ENCODE results near the gene NGLY1. TPM values are rescaled to one million over a fixed set of nuclear protein-coding genes. Genes with fewer than 3 reads are reported as not detected.

The NGLY1 gene
- total RNA-seq, 1 experiment from 2014 or later: 47.7 TPM

- CTCF ChIA-PET: no interaction called here
- intact Hi-C loops (cut with micrococcal nuclease): loop anchor here (5.0 kb wide), 1 partner anchor 66 kb away; the partner anchor contains the start of gene TOP2B
Observed at GRCh38 chr3:25728101-25728500, 55.1 kb downstream of the NGLY1 start.

GRCh38 chr3:25727316-25727715, 55.9 kb downstream of the NGLY1 start:
- Histone ChIP-seq H3K27ac (ENCODE audit: low read length) (no peak overlapping the region), H3K9me3 (ENCODE audit: low read length) (no peaks in the 10 kb centered on the region), H2AFZ (ENCODE audit: low read length) (no peak overlapping the region), H3K4me1 (ENCODE audit: insufficient read depth, low read length) (peaks cover 15% of the 10 kb centered on the region), H3K27me3 (ENCODE audit: low read length) (no peaks in the 10 kb centered on the region), H4K20me1 (ENCODE audit: low read length) (no peaks in the 10 kb centered on the region), H3K4me2 (ENCODE audit: low read length) (no peak overlapping the region), H3F3A (ENCODE audit: low read length, unreplicated experiment) (no peaks in the 10 kb centered on the region), H3K9ac (ENCODE audit: low read length) (no peak overlapping the region), H3K36me3 (ENCODE audit: low read depth, low read length) (peaks cover 27% of the 10 kb centered on the region; the same call in 1 of the 2 replicates), H3K9me2 (replicated peaks; ENCODE audit: low read length) (no peaks in the 10 kb centered on the region), H3K4me3 (ENCODE audit: low read length) (no peak overlapping the region), H3K79me2 (ENCODE audit: low read length) (no peaks in the 10 kb centered on the region)
- no peak for ATAC-seq
- ChIA-PET POLR2A (ENCODE audit: unreplicated experiment) (no interaction called here), CTCF (no interaction called here)
- DNase-seq: no peak
- intact Hi-C loops (cut with micrococcal nuclease): loop anchor here (5.0 kb wide), 1 partner anchor 65 kb away; the partner anchor contains the start of gene TOP2B
- no TSS peak for BruUV-seq (replicated peaks)
- TF ChIP-seq EZH2 (IDR thresholded peaks at IDR 0.05; ENCODE audit: low read length, unreplicated experiment): no peak
- TF ChIP-seq EZH2phosphoT487 (IDR thresholded peaks at IDR 0.05; ENCODE audit: borderline replicate concordance, low read length): no peak
- TF ChIP-seq, protein P1, sequence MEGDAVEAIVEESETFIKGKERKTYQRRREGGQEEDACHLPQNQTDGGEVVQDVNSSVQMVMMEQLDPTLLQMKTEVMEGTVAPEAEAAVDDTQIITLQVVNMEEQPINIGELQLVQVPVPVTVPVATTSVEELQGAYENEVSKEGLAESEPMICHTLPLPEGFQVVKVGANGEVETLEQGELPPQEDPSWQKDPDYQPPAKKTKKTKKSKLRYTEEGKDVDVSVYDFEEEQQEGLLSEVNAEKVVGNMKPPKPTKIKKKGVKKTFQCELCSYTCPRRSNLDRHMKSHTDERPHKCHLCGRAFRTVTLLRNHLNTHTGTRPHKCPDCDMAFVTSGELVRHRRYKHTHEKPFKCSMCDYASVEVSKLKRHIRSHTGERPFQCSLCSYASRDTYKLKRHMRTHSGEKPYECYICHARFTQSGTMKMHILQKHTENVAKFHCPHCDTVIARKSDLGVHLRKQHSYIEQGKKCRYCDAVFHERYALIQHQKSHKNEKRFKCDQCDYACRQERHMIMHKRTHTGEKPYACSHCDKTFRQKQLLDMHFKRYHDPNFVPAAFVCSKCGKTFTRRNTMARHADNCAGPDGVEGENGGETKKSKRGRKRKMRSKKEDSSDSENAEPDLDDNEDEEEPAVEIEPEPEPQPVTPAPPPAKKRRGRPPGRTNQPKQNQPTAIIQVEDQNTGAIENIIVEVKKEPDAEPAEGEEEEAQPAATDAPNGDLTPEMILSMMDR (conservative IDR thresholded peaks at IDR 0.05; ENCODE audit: low read depth, low read length): no peak

More at GRCh38 chr3:25728101-25728500, 55.1 kb downstream of the NGLY1 start:
- peaks cover 29% of the 10 kb centered on the region; the same call in 1 of the 2 replicates for H3K36me3 ChIP-seq (ENCODE audit: low read depth, low read length)
- POLR2A ChIA-PET (ENCODE audit: unreplicated experiment): interaction anchor here (0.7 kb wide), 1 partner anchor 14 kb away, joined by 3 read pairs; no protein-coding TSS in a partner anchor
- no peaks in the 10 kb centered on the region for H3K9me3 ChIP-seq (ENCODE audit: low read length)
- no peak overlapping the region for H3K27ac ChIP-seq (ENCODE audit: low read length)
- no peak overlapping the region for H2AFZ ChIP-seq (ENCODE audit: low read length)
- H3K4me3 ChIP-seq (ENCODE audit: low read length): no peak overlapping the region
- no peaks in the 10 kb centered on the region for H3K79me2 ChIP-seq (ENCODE audit: low read length)
- BruUV-seq (replicated peaks): no TSS peak
- no peak overlapping the region for H3K9ac ChIP-seq (ENCODE audit: low read length)
- H3K27me3 ChIP-seq (ENCODE audit: low read length): no peaks in the 10 kb centered on the region
- peaks cover 15% of the 10 kb centered on the region for H3K4me1 ChIP-seq (ENCODE audit: insufficient read depth, low read length)
- ATAC-seq: no peak
- H3K9me2 ChIP-seq (replicated peaks; ENCODE audit: low read length): no peaks in the 10 kb centered on the region
- H3K4me2 ChIP-seq (ENCODE audit: low read length): no peak overlapping the region
- no peaks in the 10 kb centered on the region for H3F3A ChIP-seq (ENCODE audit: low read length, unreplicated experiment)
- no peak for DNase-seq
- no peaks in the 10 kb centered on the region for H4K20me1 ChIP-seq (ENCODE audit: low read length)
- TF ChIP-seq, protein P1 (conservative IDR thresholded peaks at IDR 0.05; ENCODE audit: low read depth, low read length): no peak
- no peak for TF ChIP-seq EZH2 (IDR thresholded peaks at IDR 0.05; ENCODE audit: low read length, unreplicated experiment)
- no peak for TF ChIP-seq EZH2phosphoT487 (IDR thresholded peaks at IDR 0.05; ENCODE audit: borderline replicate concordance, low read length)

GRCh38 chr3:25725810-25726209, 57.4 kb downstream of the NGLY1 start:
- POLR2A ChIA-PET (ENCODE audit: unreplicated experiment): no interaction called here
- Histone ChIP-seq H2AFZ (ENCODE audit: low read length) (no peak overlapping the region), H3K9ac (ENCODE audit: low read length) (no peak overlapping the region), H3K9me3 (ENCODE audit: low read length) (no peaks in the 10 kb centered on the region), H3K27ac (ENCODE audit: low read length) (0 out of 2 replicates have a peak overlapping the region, but pooled peaks have one; percentile 2), H3K36me3 (ENCODE audit: low read depth, low read length) (peaks cover 23% of the 10 kb centered on the region; the same call in 1 of the 2 replicates), H3K9me2 (replicated peaks; ENCODE audit: low read length) (no peaks in the 10 kb centered on the region), H3K4me2 (ENCODE audit: low read length) (peak overlapping the region; percentile 9; the same call in 1 of the 2 replicates), H4K20me1 (ENCODE audit: low read length) (no peaks in the 10 kb centered on the region), H3K4me3 (ENCODE audit: low read length) (no peak overlapping the region), H3F3A (ENCODE audit: low read length, unreplicated experiment) (no peaks in the 10 kb centered on the region), H3K4me1 (ENCODE audit: insufficient read depth, low read length) (peaks cover 15% of the 10 kb centered on the region), H3K79me2 (ENCODE audit: low read length) (no peaks in the 10 kb centered on the region), H3K27me3 (ENCODE audit: low read length) (no peaks in the 10 kb centered on the region)
- TF ChIP-seq, protein P1 (conservative IDR thresholded peaks at IDR 0.05; ENCODE audit: low read depth, low read length): no peak
- TF ChIP-seq EZH2 (IDR thresholded peaks at IDR 0.05; ENCODE audit: low read length, unreplicated experiment): no peak
- no peak for TF ChIP-seq EZH2phosphoT487 (IDR thresholded peaks at IDR 0.05; ENCODE audit: borderline replicate concordance, low read length)
- intact Hi-C loops (cut with micrococcal nuclease): loop anchor here (5.0 kb wide), 1 partner anchor 64 kb away; the partner anchor contains the start of gene TOP2B
- BruUV-seq (replicated peaks): no TSS peak
- DNase-seq (peak; percentile 27), ATAC-seq (peak; percentile 31; the same call in 1 of the 2 replicates)
- CTCF ChIA-PET: no interaction called here

All from PC-3 (cell line).